HG03196 (cell line): ENCODE measurements around the gene PLEKHA7.
"Not testable (repeated sequence)": the region's sequence is repeated elsewhere in the genome, so short reads cannot be mapped to it uniquely, and the experiment has no call there.

Experiments
- ATAC-seq: cut with Tn5 transposase; IDR thresholded peaks from one replicate; pipeline ENCODE4 v1.9.1; 2021; ENCODE audit not compliant: unreplicated experiment

The PLEKHA7 gene

GRCh38 chr11:16911658-16912057 is 102.6 kb downstream of the PLEKHA7 start:
- no peak for ATAC-seq

DNA sequence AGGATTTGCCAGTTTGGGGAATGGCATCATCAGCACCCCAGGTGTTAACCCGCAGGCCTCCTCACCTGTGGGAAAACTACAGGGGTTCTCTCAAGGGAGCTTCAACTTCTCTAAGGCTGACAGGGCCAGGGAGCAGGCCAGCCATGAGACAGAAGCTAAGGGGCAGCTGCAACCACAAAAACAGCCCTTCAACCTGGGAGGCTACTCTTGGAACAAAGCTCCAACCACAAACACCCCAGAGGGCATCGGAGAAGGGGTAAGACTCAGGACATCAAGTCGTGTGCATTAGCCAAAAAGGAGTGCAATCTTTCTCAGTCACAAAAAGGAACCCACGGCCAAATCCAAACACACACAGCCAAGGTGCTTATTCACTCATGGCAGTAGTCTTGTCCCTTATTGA is 103.0 kb downstream of the PLEKHA7 start:
- no peak for ATAC-seq

DNA sequence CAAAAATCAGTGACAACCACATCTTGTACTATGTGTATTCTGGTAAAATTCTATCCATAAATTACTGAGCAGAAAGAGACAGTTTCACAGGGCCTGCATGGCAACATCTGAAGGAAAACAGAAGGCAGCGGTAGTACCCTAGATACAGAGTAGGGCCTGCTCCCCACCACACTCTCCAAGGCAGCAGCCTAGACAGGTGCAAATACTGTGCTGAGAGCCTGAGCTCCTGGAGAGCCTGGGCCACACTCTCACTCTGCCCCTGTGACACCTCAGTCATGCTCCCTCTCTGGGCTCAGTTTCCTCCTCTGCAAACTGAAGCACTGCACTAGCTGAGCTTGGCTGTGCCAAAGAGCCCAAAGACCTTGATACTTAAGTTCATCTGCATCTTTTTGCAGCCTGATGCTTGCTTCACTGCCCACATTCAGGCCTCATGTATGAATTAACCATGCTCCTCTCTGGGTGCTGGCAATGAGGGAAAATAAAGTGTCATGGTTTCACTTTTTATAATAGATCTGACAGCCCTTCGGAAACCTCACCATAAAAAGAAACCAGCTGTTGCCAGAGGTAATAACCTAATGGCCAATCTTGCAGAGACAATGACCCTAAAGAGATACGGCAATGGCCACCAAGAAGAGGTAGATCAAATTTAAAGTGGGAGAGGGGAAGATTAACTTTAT is 104.7 kb downstream of the PLEKHA7 start:
- ATAC-seq, result peak; percentile 46

DNA sequence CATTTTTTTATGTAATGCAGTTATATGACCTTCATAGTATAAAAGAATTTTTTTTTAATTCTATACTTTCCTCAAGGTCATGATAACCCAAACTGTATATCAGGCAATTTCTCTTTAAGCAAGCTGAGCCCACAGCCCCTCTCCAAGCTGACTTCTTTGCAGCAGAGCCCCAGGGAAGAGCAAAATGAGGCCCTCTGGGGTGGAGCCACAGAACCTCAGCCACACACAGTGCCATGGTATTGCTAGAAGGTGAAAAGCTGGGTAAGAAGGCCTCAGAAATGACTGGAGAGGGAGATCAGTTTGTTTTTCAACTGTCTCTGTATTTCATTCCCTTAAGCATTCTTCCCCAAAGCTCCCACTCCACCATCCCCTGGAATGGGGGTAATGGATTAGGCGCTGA is 108.8 kb downstream of the PLEKHA7 start:
- no peak for ATAC-seq

GRCh38 chr11:16904761-16905160 is 109.5 kb downstream of the PLEKHA7 start:
- not testable (repeated sequence) for ATAC-seq

GRCh38 chr11:16902781-16903378 is 111.3 kb downstream of the PLEKHA7 start:
- ATAC-seq, result peak; percentile 76

- peak; percentile 87 for ATAC-seq
Observed at GRCh38 chr11:16902182-16902581, 112.0 kb downstream of the PLEKHA7 start.

- ATAC-seq, result no peak
Observed at GRCh38 chr11:16900491-16900890, 113.7 kb downstream of the PLEKHA7 start.

- no peak for ATAC-seq
Observed at GRCh38 chr11:16899708-16900303, 114.4 kb downstream of the PLEKHA7 start.

DNA sequence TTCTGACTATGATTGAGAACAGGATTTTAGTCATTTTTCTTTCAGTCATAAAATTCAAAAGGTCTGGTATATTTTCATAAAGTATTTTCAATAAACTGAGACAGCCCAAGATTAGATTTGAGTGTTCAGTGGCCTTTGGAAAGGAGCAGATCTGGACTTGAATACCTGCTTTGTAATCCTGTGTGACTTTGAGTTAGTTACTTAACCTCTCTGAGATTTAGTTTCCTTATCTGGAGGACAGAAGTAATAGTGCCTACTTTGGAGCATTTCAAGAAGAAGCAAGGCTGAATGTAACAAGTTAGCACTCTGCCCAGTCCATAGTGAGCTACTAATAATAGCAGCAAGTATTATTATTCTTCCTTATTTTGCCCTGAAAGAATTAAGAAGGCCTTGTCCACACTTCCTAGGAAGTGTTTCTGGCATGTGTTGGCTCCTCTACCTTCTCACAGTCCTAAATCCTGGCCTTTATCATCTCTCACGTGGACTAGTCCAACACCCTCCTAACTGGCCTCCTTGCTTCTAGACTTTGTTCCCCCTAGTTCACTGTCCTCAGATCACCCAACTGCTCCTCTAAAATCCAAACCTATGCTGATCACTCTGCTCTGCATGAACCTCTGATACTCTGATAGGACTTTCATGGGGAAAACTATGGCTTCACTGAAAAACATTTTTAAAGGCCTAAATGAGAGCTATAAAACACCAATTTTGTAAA is 115.8 kb downstream of the PLEKHA7 start:
- ATAC-seq, result no peak

- ATAC-seq, result no peak
Observed at GRCh38 chr11:16897470-16898061, 116.6 kb downstream of the PLEKHA7 start.

DNA sequence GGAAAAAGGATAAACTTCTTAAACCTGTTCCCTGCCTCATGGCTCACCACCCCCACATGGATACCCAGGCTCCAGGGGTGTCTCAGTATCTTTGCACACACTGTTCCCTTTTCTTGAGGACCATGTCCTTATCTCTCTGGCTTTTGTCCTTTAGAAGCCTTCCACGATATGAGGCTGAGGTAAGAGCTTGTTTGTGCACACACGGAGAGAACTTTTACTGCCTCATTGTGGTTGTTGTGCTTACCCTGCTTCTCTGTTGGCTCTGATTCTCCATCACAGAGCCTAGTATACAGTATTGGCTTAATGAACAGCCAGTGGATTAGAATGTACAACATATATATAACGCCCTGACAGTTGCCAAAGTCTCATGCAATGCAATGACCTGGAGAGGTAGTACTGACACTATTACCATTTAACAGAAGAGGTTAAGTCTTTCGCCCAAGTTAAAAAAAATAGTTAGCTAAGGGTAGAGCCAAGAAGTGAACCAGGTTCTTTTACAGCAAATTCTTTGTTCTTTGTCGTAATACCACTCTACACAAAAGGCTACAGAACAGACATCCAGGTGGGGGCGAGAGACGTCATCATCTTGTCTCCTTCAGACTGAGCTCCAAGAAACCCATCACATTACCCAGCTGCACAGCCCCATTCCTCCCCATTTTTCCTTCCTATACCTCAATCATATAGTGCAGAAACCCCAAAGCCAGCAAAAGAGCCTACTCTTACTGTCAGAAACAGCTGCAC is 117.3 kb downstream of the PLEKHA7 start:
- no peak for ATAC-seq

- ATAC-seq, result no peak
Observed at GRCh38 chr11:16895306-16895705, 118.9 kb downstream of the PLEKHA7 start.

DNA sequence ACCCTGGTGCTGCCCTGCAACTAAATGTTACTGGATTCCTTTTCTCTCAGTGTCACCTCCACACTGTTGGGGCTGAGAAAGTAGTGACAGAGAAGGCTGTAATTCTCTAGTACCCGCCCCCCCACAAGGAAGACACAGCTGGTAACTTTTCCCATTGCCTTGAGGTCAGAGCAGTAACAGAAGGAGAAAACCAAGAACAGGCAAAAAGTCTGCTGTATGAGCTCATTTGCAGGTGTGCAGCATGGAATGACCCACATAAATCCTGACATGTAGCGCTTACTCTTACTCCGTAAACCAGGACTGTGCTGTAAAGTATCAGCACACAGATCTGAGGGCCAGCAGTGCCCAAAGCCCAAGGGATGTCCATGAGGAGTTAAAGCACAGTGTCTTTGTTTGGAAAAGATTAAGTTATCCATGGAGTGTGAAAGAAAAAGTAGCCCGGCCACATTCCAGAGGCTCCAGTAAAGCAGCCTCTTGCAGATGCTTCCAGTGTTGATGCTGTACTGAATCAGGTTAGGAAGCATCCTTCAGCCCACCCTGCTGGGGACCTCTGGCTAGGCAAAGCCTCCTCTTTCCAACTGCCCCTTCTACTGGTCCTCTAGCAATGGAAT is 120.7 kb downstream of the PLEKHA7 start:
- no peak for ATAC-seq

- no peak for ATAC-seq
Observed at GRCh38 chr11:16891964-16892363, 122.2 kb downstream of the PLEKHA7 start.

GRCh38 chr11:16891165-16891564 is 123.0 kb downstream of the PLEKHA7 start:
- no peak for ATAC-seq

GRCh38 chr11:16890442-16890841 is 123.8 kb downstream of the PLEKHA7 start:
- no peak for ATAC-seq

DNA sequence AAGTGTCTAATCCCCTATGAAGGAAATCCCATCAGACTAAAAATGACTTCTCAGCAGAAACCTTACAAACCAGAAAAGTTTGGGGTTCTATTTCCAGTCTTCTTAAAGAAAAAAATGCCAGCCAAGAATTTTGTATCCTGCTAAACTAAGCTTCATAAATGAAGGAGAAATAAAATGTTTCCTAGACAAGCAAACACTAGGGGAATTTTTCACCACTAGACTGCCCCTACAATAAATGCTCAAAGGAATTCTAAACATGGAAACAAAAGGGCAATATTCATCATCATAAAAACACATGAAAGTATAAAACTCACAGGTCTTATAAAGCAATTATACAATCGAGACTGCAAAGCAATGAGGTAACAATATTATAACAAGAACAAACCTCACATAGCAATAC is 124.3 kb downstream of the PLEKHA7 start:
- ATAC-seq, result no peak

DNA sequence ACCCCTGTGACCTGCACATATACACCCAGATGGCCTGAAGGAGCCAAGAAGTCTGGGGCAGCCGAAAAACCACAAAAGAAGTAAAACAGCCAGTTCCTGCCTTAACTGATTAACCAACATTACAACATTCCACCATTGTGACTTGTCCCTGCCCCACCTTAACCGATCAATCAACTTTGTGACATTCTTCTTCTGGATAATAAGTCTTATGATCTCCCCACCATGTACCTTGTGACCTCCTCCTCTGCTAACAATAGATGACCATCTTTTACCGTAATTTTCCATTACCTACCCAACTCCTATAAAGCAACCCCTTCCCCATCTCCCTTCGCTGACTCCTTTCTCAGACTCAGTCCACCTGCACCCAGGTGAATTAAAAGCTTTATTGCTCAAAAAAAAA is 125.2 kb downstream of the PLEKHA7 start:
- ATAC-seq, result not testable (repeated sequence)

GRCh38 chr11:16887887-16888286 is 126.3 kb downstream of the PLEKHA7 start:
- not testable (repeated sequence) for ATAC-seq
